Fibroblast of skin of left biceps (primary cell): ENCODE results near the gene ADAMTS4.

Source experiments
- DNase-seq, 2 experiments: peaks; one replicate each; pipeline ENCODE4 v3.0.0-alpha.2; 2013; ENCODE audit warnings: low read depth in 2 of 2

ADAMTS4 gene

GRCh38 chr1:161219078-161219892 is 20.4 kb upstream of the ADAMTS4 start:
- DNase-seq = no peak

- DNase-seq = no peak
These were observed 19.6 kb upstream of the ADAMTS4 start for GRCh38 chr1:161218301-161219077.

DNA sequence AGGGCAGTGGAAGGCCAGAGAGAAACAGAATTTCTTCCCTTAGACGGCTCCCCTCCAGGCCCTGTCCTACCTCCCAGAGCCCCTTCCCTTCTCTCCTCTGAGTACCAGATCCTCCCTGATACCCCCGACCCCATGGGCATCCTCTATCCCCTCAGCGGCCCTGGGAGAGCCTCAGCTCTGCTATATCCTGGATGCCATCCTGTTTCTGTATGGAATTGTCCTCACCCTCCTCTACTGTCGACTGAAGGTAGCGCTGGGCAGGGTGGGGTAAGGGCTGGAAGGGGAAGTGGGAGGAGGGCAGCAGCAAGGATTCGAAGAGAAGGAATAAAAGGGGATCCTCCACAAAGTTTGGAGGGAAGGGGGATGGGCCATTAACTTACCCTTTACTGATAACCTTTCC is 19.0 kb upstream of the ADAMTS4 start:
- no peak for DNase-seq

DNA sequence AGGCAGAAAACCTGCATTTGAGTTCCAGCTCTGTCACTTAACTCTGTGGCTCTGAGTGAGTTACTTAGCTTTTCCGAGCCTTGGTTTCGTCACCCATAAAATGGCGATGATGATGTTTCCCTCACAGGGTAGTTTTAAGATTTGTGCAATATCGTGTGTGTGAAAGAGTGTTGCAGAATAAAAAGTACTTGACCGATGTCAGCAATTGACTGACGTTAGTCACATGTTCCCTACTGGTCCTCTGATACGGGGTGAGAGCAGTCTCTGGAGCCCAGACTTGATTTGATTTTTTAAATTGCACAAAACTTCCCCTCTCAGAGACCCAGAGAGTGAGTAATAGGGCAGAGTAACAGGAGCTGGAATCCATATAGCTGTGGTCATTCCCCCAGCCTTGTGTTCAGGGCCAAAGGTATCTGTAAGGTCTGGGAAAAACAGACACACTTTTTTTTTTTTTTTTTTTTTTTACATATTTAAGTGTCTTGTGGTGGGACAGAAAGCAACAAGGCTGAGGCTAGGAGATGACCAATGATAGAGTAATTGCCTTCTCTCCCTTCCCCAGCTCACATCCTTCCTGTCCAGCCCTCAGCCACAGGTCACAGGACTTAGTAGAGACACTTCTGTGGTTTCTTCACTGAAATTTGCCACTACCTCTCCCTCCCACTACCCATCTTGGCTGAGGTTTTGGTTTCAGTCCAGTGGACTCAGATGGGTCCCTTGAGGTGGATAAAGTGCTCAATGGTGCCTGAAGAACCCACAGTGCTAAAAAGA is 18.3 kb upstream of the ADAMTS4 start:
- no peak for DNase-seq

GRCh38 chr1:161215076-161215475 is 16.2 kb upstream of the ADAMTS4 start, which contains the start of gene FCER1G:
FCER1G (plus strand) TSS chr1:161215295; CDS start chr1:161215322, 27 bp downstream.
- no peak for DNase-seq

DNA sequence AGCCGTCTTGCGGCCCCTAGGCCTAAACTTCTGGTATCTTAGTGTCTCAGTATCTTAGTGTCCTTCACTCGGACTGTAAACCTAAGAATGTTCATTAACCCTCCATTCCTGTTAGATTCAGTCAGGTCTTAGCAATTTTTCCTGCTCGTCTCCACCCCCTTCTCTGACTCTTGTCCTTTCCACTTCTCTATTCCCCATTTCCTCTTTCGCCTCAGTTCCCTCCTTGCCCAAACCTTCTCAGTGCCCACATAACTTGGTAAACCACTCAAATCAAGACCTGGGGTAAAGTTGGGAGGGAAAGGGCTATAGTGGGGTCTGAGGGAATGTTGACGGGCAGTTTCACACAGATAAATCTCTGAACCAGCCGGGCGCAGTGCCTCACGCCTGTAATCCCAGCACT is 15.5 kb upstream of the ADAMTS4 start:
- no peak for DNase-seq

DNA sequence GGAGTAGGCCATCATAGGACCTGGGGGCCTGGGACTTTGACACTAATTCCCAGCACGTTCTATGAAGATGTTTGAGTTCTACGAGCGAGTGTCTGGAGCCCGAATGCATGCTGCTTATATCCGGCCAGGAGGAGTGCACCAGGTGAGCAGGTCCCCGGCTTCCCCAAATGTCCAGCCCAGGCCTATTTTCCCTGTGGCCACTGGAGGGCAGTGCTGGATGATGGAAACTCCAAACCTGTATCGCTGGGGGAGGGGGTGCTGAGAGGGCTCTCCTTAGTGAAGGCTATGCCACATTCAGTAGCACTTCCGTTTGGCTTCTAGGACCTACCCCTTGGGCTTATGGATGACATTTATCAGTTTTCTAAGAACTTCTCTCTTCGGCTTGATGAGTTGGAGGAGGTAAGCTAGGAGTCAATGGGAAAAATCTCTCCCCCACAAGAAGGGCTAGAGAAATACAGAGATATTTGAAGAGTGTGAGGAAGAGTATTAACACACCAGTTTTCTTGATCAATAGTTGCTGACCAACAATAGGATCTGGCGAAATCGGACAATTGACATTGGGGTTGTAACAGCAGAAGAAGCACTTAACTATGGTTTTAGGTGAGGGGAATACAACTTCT is 11.0 kb upstream of the ADAMTS4 start:
- DNase-seq = no peak

- DNase-seq = no peak
These were observed 8.3 kb upstream of the ADAMTS4 start for GRCh38 chr1:161207173-161207572.

DNA sequence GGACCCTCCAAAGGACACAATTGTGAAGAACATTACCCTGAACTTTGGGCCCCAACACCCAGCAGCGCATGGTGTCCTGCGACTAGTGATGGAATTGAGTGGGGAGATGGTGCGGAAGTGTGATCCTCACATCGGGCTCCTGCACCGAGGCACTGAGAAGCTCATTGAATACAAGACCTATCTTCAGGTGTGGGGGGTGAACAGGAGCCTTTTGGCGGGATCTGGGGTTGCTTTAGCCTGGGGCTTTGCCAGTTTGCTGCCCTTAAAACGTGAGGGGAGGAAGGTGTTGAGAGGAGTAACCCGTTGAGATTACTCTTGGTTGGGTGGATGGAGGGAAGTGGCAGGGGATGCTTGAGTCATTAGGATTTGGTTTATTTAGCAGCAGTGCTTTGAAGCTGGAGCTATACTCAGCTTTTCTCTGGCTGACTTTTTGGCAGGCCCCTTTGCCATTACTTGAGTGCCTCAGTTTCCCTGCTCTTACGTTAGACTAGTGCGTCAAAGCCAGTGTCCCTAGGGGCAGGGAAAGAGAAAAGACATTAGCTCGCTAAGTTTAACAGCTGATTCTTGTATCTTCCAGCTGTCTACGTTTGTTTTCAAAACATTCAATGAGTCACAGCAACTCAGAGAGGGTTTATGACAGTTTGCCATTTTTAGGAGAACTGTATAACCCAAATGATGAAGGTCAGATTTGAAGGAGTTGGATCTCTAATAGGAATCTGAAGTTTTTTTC is 7.7 kb upstream of the ADAMTS4 start:
- DNase-seq = no peak

DNA sequence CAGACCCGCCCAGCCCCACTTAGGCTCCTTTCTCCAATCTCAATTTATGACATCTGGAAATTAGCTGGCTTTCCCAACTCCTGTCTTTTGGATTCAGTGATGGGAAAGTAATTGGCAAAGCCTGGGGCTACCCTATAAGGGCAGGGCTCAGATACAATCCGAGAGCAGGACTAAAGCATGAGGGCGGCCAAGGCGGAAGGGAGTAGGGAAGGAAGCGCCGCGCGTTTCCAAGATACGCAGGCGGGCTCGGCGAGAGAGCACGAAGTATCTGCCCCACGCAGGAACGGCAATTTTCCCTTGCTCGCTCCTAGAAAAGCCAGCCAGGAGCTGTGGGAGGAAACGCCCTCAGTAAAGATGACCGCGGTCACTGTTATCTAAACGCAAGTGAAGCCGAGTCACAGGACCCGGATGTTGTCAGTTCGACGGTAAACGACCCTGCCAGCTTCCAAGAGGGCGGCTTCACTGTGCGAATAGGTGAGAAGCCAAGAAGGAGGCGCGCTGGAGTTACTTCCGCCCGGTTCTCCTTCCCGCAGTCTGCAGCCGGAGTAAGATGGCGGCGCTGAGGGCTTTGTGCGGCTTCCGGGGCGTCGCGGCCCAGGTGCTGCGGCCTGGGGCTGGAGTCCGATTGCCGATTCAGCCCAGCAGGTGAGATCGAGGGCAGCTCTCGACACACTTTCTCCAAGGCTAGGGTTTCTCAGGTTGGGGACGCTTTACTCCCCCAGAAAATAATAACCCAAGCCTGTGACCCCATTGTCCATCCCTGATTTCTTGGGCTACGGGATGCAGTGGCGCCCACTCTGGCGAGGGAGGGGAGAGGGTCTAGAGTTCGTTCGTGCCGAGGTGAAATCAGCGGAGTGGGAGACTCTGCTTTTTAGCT is 3.2 kb upstream of the ADAMTS4 start, which contains the start of gene NDUFS2:
NDUFS2 (plus strand) TSS at position 532 of the 877 bp plus-strand sequence; CDS start at position 551, 19 bp downstream.
- DNase-seq = peak; percentile 97

GRCh38 chr1:161200992-161201835 is 2.4 kb upstream of the ADAMTS4 start:
- no peak for DNase-seq

DNA sequence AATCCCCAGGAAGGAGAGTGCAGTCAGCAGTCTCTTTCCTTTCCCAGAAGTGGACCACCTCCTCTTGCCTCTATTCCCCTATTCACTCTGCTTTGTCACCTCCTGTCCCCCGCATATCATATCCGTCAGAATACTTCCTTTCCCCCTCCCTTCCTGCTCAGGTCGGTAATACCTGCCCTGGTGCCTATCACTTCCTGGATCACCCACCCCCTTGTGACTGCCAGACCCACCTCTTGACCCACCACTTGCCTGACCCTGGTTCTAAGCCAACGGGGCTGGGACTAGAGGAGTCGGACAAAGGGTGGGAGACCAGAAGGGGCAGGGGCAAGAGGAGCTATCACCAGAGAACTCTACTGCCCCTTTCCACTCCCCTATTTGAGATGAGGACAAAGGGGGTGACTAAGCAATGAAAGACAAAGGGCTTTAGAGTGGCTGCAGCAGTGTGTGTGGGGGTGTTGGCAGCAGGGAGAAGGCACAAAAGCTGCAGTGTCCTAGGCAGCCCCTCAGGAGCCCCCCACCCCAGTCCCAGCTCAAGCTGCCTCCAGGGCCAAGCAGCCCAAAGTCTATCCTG is 1.7 kb upstream of the ADAMTS4 start:
- DNase-seq = no peak

DNA sequence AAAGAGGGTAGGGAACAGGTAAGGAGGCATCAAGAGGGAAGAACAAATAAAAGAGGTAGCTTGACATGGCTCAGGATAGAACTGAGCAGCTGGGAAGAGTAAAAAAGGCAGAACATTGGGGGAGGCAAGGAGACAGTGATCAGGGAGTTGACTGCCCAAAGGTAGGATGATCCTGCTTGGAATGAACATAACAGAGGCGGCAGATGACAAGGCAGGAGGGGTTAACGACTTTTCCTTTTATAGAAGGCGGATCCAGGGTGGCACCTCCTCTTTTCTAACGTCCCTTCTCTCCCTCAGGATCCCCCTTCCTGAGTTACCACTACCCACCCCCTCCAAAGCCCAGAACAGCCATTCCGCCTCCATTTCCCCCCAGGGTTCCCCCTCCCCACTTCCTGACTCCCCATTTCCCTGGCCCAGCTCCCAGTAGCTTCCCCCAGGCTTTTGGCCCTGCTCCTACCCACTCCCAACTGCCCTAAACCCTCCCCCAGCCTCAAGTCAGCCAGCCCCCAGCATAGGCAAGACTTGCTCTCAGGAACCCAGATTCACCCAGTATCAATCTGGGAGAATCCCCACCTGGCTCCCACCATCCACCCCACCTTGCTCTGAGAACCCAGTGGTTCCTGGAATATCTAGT is 769 bp upstream of the ADAMTS4 start:
- DNase-seq = no peak

DNA sequence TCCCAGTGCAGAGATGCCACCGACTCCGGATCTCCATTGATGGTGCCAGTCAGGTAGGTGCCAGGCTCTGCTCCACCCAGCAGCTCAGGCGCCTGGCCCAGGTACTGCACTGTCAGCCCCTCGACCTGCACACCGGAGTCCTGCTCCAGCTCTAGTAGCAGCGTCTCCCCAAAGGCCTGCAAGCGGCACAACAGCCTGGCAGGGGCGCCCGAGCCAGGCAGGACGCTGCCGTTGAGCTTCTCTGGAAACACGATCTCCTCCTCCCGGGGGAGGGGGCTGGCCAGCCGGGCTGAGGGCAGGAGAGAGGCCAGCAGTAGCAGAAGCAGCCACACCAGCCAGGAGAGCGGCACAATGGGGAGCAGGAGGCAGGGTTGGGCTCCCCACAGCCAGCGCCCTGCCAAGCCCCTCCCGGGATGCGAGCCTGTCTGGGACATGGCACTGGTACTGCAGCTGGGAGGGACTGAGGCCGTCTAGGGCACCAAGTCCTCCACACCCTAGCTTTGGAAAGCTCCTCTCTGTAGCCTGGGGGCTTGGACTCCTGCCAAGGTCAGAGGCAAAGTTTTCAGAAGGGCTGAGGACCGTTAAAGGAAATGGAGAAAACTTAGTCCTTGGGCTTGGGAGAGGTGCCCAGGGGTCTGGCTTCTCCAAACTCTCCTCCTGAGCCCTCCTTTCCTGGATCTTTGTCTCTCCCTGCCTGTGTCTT is 509 bp downstream of the ADAMTS4 start:
- no peak for DNase-seq

- no peak for DNase-seq
These were observed 1.2 kb downstream of the ADAMTS4 start for GRCh38 chr1:161197560-161198193.

GRCh38 chr1:161196521-161197451 is 2.1 kb downstream of the ADAMTS4 start:
- peak; percentile 82 to 83 for DNase-seq
